Stimulated activated CD4-positive, alpha-beta T cell treated with anti-CD3 and anti-CD28 coated beads, Interleukin-1b, Interleukin-23, amount 100 ng/mL, for 1 hour (primary cell): ENCODE data around the gene COX8C.
"Not testable (repeated sequence)": the region's sequence is repeated elsewhere in the genome, so short reads cannot be mapped to it uniquely, and the experiment has no call there.

Experiments used
- DNase-seq, 2 donors: peaks; one replicate each; pipeline ENCODE4 v3.0.0-alpha.2; 2020; ENCODE audit warnings: low read depth in 2 of 2

COX8C gene

GRCh38 chr14:93369713-93370266 lies 22.8 kb downstream of the COX8C start:
- DNase-seq, result no peak

- no peak for DNase-seq
Measured at GRCh38 chr14:93375673-93376156, 28.7 kb downstream of the COX8C start.

- no peak for DNase-seq
Measured at GRCh38 chr14:93379831-93380230, 32.8 kb downstream of the COX8C start.

- DNase-seq, result no peak
Measured at GRCh38 chr14:93381644-93382043, 34.7 kb downstream of the COX8C start.

- not testable (repeated sequence) for DNase-seq
Measured at GRCh38 chr14:93384256-93384655, 37.3 kb downstream of the COX8C start.

- no peak for DNase-seq
Measured at GRCh38 chr14:93395231-93395630, 48.2 kb downstream of the COX8C start.

- DNase-seq, result no peak
Measured at GRCh38 chr14:93396456-93396855, 49.5 kb downstream of the COX8C start.
